Inflammatory macrophage (primary cell): Measurements from ENCODE around the gene GLT8D2.
"Not testable (repeated sequence)": the region's sequence is repeated elsewhere in the genome, so short reads cannot be mapped to it uniquely, and the experiment has no call there.

Source experiments
- DNase-seq, 2 donors: peaks; one replicate each; pipeline ENCODE4 v3.0.0-alpha.2; 2020 to 2022

The GLT8D2 gene

DNA sequence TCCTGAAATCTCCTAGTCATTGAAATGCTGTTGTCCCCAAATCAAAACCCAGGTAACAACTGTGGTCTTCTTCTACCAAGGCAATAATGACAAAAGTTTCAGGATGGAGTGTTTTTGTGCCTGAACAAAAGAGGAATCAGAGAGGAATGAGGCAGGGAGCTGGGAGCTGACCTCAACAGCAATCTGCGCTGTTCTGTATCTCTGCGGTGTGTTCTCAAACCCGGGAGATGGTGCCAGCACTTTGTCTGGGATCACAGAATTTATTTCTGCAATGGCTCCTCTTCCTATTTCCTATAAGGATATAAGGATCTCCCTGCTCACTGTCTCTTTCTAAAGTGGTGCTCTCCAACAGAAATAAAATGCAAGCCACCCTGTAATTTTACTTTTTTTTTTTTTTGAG, 449 bp upstream of the GLT8D2 start:
- DNase-seq: no peak

DNA sequence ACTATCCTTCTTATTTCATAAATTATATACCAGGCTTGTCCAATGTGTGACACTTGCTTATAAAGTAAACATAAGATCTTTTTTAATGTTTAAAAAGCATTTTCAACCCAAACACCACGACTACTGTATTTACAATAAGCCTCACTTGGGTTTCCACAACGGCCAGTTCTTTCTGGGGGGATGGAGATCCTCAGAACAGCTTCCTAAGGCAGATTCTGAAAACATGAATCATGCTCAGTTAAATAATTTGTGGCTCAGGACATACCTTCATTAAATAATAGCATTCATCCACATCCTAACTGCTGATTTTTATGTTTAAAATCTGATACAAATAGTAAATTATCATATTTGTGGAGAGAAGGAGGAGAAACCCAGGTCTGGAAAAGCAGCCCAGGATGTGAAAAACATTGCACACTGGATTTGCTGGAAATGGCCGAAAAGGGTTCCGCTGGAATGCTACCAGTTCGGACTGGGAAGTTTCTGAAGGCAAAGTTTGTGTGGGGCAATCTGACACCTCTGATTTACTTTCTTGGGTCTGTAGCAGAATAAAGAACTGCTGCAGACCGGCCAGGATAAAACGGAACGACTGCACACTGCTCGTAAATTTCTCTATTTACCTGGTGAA, 597 bp downstream of the GLT8D2 start:
- DNase-seq: no peak

DNA sequence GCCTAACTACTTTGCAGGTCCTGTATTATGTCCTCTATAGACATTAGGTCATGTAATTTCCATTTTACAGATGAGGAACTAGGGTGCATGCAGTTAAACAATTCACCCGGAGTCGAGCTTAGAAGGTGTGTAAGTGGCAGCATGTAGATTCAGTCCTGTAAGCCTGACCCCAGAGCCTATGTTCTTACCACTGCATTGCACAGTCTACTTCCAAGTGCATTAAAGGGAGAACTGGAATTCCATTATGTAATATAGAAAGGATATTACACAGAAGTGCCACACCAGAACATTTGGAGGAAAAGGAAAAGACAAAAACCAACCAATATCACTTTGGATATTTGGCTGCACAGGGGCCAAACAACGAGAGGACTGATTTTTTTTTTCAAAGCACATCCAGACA, 1.2 kb downstream of the GLT8D2 start:
- DNase-seq: no peak

GRCh38 chr12:104048162-104048561, 1.8 kb downstream of the GLT8D2 start:
- DNase-seq: no peak

GRCh38 chr12:104046306-104046705, 3.7 kb downstream of the GLT8D2 start:
- no peak for DNase-seq

GRCh38 chr12:104044158-104044557, 5.8 kb downstream of the GLT8D2 start:
- DNase-seq: no peak

GRCh38 chr12:104042580-104042979, 7.4 kb downstream of the GLT8D2 start:
- DNase-seq: no peak

DNA sequence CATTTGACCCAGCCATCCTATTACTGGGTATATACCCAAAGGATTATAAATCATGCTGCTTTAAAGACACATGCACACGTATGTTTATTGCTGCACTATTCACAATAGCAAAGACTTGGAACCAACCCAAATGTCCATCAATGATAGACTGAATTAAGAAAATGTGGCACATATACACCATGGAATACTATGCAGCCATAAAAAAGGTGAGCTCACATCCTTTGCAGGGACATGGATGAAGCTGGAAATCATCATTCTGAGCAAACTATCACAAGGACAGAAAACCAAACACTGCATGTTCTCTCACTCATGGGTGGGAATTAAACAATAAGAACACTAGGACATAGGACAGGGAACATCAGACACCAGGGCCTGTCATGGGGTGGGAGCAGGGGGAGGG, 10.2 kb downstream of the GLT8D2 start:
- DNase-seq: not testable (repeated sequence)

DNA sequence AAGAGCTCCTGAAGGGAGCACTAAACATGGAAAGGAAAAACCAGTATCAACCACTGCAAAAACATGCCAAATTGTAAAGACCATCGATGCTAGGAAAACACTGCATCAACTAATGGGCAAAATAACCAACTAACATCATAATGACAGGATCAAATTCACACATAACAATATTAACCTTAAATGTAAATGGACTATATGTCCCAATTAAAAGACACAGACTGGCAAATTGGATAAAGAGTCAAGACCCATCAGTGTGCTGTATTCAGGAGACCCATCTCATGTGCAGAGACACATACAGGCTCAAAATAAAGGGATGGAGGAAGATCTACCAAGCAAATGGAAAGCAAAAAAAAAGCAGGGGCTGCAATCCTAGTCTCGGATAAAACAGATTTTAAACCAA, 13.8 kb downstream of the GLT8D2 start:
- not testable (repeated sequence) for DNase-seq

DNA sequence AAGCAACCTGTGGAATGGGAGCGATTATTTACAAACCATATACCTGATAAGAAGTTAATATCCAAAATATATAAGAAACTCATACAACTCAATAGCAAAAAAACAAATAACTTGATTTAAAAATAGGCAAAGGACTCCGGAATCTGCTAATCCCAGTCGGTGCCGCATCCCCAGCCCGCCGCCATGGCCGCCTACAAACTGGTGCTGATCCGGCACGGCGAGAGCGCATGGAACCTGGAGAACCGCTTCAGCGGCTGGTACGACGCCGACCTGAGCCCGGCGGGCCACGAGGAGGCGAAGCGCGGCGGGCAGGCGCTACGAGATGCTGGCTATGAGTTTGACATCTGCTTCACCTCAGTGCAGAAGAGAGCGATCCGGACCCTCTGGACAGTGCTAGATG, 19.4 kb downstream of the GLT8D2 start:
- not testable (repeated sequence) for DNase-seq

- DNase-seq: no peak
These were observed 23.0 kb downstream of the GLT8D2 start for GRCh38 chr12:104026841-104027599.

GRCh38 chr12:104025771-104026170, 24.2 kb downstream of the GLT8D2 start:
- DNase-seq: no peak

- no peak for DNase-seq
These were observed 25.6 kb downstream of the GLT8D2 start for GRCh38 chr12:104024348-104024747.

DNA sequence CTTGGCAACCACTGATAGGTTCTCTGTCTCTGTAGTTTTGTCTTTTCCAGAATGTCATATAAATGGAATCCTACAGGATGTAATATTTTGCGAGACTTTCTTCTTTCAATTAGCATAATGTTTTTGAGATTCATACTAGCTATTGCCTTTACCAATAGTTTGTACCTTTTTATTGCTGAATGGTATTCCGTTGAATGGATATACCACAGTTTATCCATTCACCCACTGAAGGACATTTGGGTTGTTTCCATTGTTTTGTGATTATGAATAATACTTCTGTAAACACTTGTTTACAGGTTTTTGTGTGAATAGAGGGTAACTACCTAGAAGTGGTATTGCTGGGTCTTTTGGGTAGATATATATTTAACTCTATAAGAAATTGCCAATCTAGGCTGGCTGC, 26.3 kb downstream of the GLT8D2 start:
- no peak for DNase-seq

DNA sequence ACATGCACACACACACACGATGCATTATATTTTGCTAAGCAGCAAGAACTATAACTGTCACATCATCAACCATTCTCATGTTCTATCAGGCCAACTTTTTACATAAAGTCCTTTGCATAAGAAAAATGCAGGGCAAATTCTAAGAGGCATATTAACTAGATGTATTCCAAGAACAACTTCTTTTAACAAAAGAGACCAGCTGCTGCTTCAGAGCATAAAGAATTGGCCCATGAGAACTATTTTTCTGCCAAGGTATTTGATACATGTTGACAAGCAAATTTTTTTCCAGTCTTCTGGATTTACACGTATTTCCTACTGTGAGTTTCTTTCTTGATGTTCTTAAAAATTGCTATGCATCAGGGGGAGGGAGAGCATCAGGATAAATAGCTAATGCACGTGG, 27.2 kb downstream of the GLT8D2 start:
- DNase-seq: no peak

DNA sequence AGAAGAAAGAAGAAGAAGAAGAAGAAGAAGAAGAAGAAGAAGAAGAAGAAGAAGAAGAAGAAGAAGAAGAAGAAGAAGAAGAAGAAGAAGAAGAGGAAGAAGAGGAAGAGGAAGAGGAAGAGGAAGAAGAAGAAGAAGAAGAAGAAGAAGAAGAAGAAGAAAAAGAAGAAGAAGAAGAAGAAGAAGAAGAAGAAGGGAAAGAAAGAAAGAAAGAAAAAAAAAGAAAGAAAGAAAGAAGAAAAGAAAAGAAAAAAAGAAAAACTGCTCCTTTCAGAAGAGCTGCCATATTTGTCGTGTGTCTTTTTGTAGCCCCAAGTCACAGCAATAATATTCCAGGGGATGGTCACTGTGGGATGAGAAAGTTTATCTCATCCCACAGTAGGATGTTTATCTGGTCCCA, 28.1 kb downstream of the GLT8D2 start:
- not testable (repeated sequence) for DNase-seq

DNA sequence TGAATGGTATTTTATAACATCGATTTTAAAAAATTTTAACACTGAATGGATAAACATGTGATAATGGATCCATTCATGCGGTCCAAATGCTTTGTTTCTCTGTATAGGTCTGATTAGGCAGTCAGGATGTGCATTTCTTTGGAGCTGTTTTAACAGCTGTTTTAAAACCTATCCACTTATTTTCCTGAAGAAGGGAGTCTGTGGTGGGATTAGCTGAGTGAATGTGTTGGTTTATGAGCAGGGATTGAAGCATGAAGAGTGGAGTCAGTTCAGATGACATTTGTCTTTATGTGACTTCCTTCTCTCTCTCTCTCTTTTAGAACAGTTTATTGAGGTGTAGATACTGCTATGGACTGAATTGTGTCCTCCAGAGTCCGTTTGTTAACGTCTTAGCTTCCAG, 37.7 kb downstream of the GLT8D2 start:
- DNase-seq: no peak

GRCh38 chr12:104011253-104011652, 38.7 kb downstream of the GLT8D2 start:
- no peak for DNase-seq

GRCh38 chr12:104010606-104011169, 39.3 kb downstream of the GLT8D2 start:
- DNase-seq: no peak

DNA sequence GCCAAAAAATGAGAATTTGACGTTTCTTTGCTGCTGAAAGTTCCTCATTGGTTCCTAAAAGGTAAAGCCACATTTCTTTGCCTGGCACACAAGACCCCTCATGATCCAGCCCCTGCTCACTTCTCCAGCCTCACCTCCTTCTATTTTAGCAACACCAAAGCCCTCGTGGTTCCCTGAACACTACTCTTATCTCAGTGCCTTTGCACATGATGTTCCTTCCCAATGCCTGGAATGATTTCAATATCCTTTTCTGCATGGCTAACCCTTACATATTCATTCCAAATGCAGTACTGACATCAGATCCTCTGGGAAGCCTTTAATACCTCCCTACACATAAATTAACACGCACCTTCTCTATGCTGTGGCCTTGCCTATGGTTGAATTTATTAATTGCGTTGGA, 39.9 kb downstream of the GLT8D2 start:
- no peak for DNase-seq

DNA sequence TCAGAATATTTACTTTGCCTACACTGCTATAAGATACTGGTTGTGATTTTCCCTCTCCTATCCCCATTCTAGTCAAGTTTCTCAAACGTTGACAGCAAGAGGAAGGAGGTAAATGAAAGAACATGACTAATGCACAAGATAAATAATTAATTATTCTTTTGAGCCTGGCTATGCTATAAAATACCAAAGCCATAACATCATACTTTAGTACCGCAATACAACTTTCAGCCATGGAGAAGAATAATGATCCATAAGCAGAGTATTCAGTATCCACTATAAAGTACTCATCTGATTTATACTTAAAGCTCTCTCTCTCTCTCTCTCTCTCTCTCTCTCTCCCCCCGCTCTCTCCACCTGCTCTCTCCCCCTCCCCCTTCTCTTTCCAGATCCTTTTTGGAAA, 43.1 kb downstream of the GLT8D2 start:
- no peak for DNase-seq

GRCh38 chr12:104003596-104003995, 46.4 kb downstream of the GLT8D2 start:
- no peak for DNase-seq

- no peak for DNase-seq
These were observed 47.3 kb downstream of the GLT8D2 start for GRCh38 chr12:104002686-104003085.

GRCh38 chr12:104000807-104001434, 49.1 kb downstream of the GLT8D2 start:
- DNase-seq: no peak
